ENCODE measurements around the gene CA11. TPM values are rescaled to one million over a fixed set of nuclear protein-coding genes. Genes with fewer than 3 reads are reported as not detected.

Gene CA11
- total and polyA plus RNA-seq, 2 experiments from 2014 or later, result 8.8 to 29.7 TPM

GRCh38 chr19:48685583-48685982 is 39.6 kb upstream of the CA11 start:
- Mint-ChIP-seq H3K27ac (no peak overlapping the region), H3K4me1 (no peaks in the 10 kb centered on the region), H3K36me3 (ENCODE audit: low read depth) (no peaks in the 10 kb centered on the region), H3K9me3 (no peaks in the 10 kb centered on the region), H3K27me3 (ENCODE audit: insufficient read depth, low read depth, poor library complexity) (peaks cover 2% of the 10 kb centered on the region), H3K4me3 (no peak overlapping the region; the same call in 2 of the 3 replicates)
- no peaks in the 10 kb centered on the region for H3K9me2 ChIP-seq (ENCODE audit: insufficient read depth)
- H3K36me3 ChIP-seq (ENCODE audit: insufficient read depth), result no peaks in the 10 kb centered on the region
- no peak overlapping the region for H3K4me2 ChIP-seq
- H4K20me1 ChIP-seq (replicated peaks; ENCODE audit: insufficient read depth), result no peaks in the 10 kb centered on the region
- no peak overlapping the region for H2AFZ ChIP-seq
- no peaks in the 10 kb centered on the region for H3K79me2 ChIP-seq (replicated peaks; ENCODE audit: insufficient read depth)
- H3K27ac ChIP-seq (ENCODE audit: low read depth), result no peak overlapping the region
- no peak overlapping the region for H3K4me3 ChIP-seq
- H3F3A ChIP-seq (replicated peaks; ENCODE audit: low read depth), result no peaks in the 10 kb centered on the region
- DNase-seq (ENCODE audit: low spot score) (no peak), ATAC-seq (no peak)
- H3K4me1 ChIP-seq (ENCODE audit: insufficient read depth), result no peaks in the 10 kb centered on the region
- H3K27me3 ChIP-seq (ENCODE audit: insufficient read depth), result no peaks in the 10 kb centered on the region
- TF ChIP-seq ETS1 (IDR thresholded peaks at IDR 0.05), result no peak
- TF ChIP-seq EZH2 (IDR thresholded peaks at IDR 0.05; ENCODE audit: low read depth, unreplicated experiment), result no peak
- TF ChIP-seq CTCF (conservative IDR thresholded peaks at IDR 0.05; ENCODE audit: low read depth in 2 of 2), result no peak
- no peak for TF ChIP-seq REST (IDR thresholded peaks at IDR 0.05; ENCODE audit: unreplicated experiment)
- TF ChIP-seq CREB1 (CRISPR knock-in tag; IDR thresholded peaks at IDR 0.05; ENCODE audit: low read depth), result no peak
- no peak for TF ChIP-seq ZNF462 (CRISPR knock-in tag; IDR thresholded peaks at IDR 0.05)
- no peak for TF ChIP-seq STAT1 (IDR thresholded peaks at IDR 0.05; ENCODE audit: unreplicated experiment)
- no peak for TF ChIP-seq NANOG (IDR thresholded peaks at IDR 0.05; ENCODE audit: borderline replicate concordance)
- no peak for TF ChIP-seq ZNF331 (CRISPR knock-in tag; IDR thresholded peaks at IDR 0.05; ENCODE audit: low read depth)
- no peak for TF ChIP-seq EZH2phosphoT487 (IDR thresholded peaks at IDR 0.05; ENCODE audit: unreplicated experiment)
- no peak for TF ChIP-seq ZNF114 (CRISPR knock-in tag; IDR thresholded peaks at IDR 0.05)
- no peak for TF ChIP-seq POLR2AphosphoS5 (IDR thresholded peaks at IDR 0.05; ENCODE audit: low read depth)
- TF ChIP-seq JUNB (IDR thresholded peaks at IDR 0.05; ENCODE audit: unreplicated experiment), result no peak

All from GM23338 (cell line).